Measurements from ENCODE around the gene APP.

APP gene

GRCh38 chr21:26126168-26126553, 44.4 kb downstream of the APP start:
- no peak for DNase-seq (ENCODE audit: low read depth)

GRCh38 chr21:26125433-26126167, 45.0 kb downstream of the APP start:
- peak; percentile 63 for DNase-seq (ENCODE audit: low read depth)

GRCh38 chr21:26124896-26125295, 45.7 kb downstream of the APP start:
- no peak for DNase-seq (ENCODE audit: low read depth)

GRCh38 chr21:26124421-26124833, 46.1 kb downstream of the APP start:
- DNase-seq (ENCODE audit: low read depth) = peak; percentile 57

- peak; percentile 42 for DNase-seq (ENCODE audit: low read depth)
These were observed 47.6 kb downstream of the APP start for GRCh38 chr21:26123012-26123411.

GRCh38 chr21:26120828-26121227, 49.7 kb downstream of the APP start:
- DNase-seq (ENCODE audit: low read depth) = no peak

- DNase-seq (ENCODE audit: low read depth) = no peak
These were observed 50.7 kb downstream of the APP start for GRCh38 chr21:26119906-26120305.

GRCh38 chr21:26118938-26119540, 51.5 kb downstream of the APP start:
- no peak for DNase-seq (ENCODE audit: low read depth)

- DNase-seq (ENCODE audit: low read depth) = no peak
These were observed 52.6 kb downstream of the APP start for GRCh38 chr21:26117972-26118367.

- no peak for DNase-seq (ENCODE audit: low read depth)
These were observed 53.1 kb downstream of the APP start for GRCh38 chr21:26117324-26117971.

- peak; percentile 84 for DNase-seq (ENCODE audit: low read depth)
These were observed 54.0 kb downstream of the APP start for GRCh38 chr21:26116456-26117011.

GRCh38 chr21:26115899-26116298, 54.7 kb downstream of the APP start:
- DNase-seq (ENCODE audit: low read depth) = peak; percentile 81

GRCh38 chr21:26115305-26115704, 55.3 kb downstream of the APP start:
- DNase-seq (ENCODE audit: low read depth) = no peak

GRCh38 chr21:26112975-26113374, 57.6 kb downstream of the APP start:
- no peak for DNase-seq (ENCODE audit: low read depth)

- DNase-seq (ENCODE audit: low read depth) = peak; percentile 38
These were observed 58.3 kb downstream of the APP start for GRCh38 chr21:26112127-26112742.

- peak; percentile 38 for DNase-seq (ENCODE audit: low read depth)
These were observed 59.9 kb downstream of the APP start for GRCh38 chr21:26110715-26111114.

GRCh38 chr21:26107429-26107828, 63.1 kb downstream of the APP start:
- DNase-seq (ENCODE audit: low read depth) = no peak

GRCh38 chr21:26106562-26106961, 64.0 kb downstream of the APP start:
- DNase-seq (ENCODE audit: low read depth) = no peak

- no peak for DNase-seq (ENCODE audit: low read depth)
These were observed 64.8 kb downstream of the APP start for GRCh38 chr21:26105819-26106218.

GRCh38 chr21:26100573-26100972, 70.0 kb downstream of the APP start:
- DNase-seq (ENCODE audit: low read depth) = no peak

- peak; percentile 34 for DNase-seq (ENCODE audit: low read depth)
These were observed 70.9 kb downstream of the APP start for GRCh38 chr21:26099610-26100219.

- no peak for DNase-seq (ENCODE audit: low read depth)
These were observed 71.7 kb downstream of the APP start for GRCh38 chr21:26098772-26099397.

Measured in EH (cell line).